22Rv1 (cell line): ENCODE results near the gene MSGN1.
A peak's percentile ranks its signal among the peaks of the same experiment; 100 is the strongest.

Source experiments
- H3K27ac ChIP-seq: fragments of 450-650 bp; 2 replicates; pipeline ENCODE4 v1.5.1; 2017
- CTCF ChIP-seq: fragments of 450-650 bp; IDR thresholded peaks from 2 replicates; pipeline ENCODE4 v1.5.1; 2017; ENCODE audit warnings: mild to moderate bottlenecking
- ZFX ChIP-seq: fragments of 450-650 bp; IDR thresholded peaks from 2 replicates; pipeline ENCODE4 v1.6.1; 2017; ENCODE audit warnings: antibody characterized with exemption, borderline replicate concordance

Gene MSGN1

GRCh38 chr2:17850151-17850550 lies 33.9 kb downstream of the MSGN1 start:
- no peak for TF ChIP-seq ZFX
- no peak for TF ChIP-seq CTCF
- H3K27ac ChIP-seq = no peak overlapping the region

- TF ChIP-seq ZFX (no peak), CTCF (peak; percentile 87)
- H3K27ac ChIP-seq = no peak overlapping the region
Observed at GRCh38 chr2:17851731-17852585, 35.7 kb downstream of the MSGN1 start.

- TF ChIP-seq ZFX = no peak
- TF ChIP-seq CTCF = no peak
- no peak overlapping the region for H3K27ac ChIP-seq
Observed at GRCh38 chr2:17853799-17854198, 37.5 kb downstream of the MSGN1 start.

- H3K27ac ChIP-seq = no peak overlapping the region
- no peak for TF ChIP-seq CTCF
- no peak for TF ChIP-seq ZFX
Observed at GRCh38 chr2:17857021-17857420, 40.8 kb downstream of the MSGN1 start.

- H3K27ac ChIP-seq = no peak overlapping the region
- no peak for TF ChIP-seq ZFX
- no peak for TF ChIP-seq CTCF
Observed at GRCh38 chr2:17858064-17858463, 41.8 kb downstream of the MSGN1 start.

- TF ChIP-seq CTCF = no peak
- TF ChIP-seq ZFX = no peak
- no peak overlapping the region for H3K27ac ChIP-seq
Observed at GRCh38 chr2:17863539-17863938, 47.3 kb downstream of the MSGN1 start.

- H3K27ac ChIP-seq = no peak overlapping the region
- TF ChIP-seq CTCF (no peak), ZFX (no peak)
Observed at GRCh38 chr2:17864676-17865075, 48.4 kb downstream of the MSGN1 start.
